Neural cell (in vitro differentiated cells): ENCODE results near the gene S100B. TPM values are rescaled to one million over a fixed set of nuclear protein-coding genes. Genes with fewer than 3 reads are reported as not detected.

Experiments
- H2AFZ ChIP-seq: fragments of 200-600, 300-800 bp; sonication (generic), shearing (Covaris generic); 2 replicates; pipeline ENCODE4 v1.6.0; 2014; ENCODE audit warnings: low read depth, mild to moderate bottlenecking, antibody characterized with exemption, low read length, moderate library complexity
- H3F3A ChIP-seq: fragments of 200-600 bp; shearing (Covaris generic); 2 replicates; pipeline ENCODE4 v1.6.1; 2016; ENCODE audit warnings: mild to moderate bottlenecking, moderate library complexity, mixed read lengths, antibody characterized with exemption, low read length; ENCODE audit not compliant: insufficient read depth, poor library complexity, severe bottlenecking
- H3K27ac ChIP-seq: fragments of 200-600, 300-800 bp; sonication (generic), shearing (Covaris generic); 2 replicates; pipeline ENCODE4 v1.5.1; 2014; ENCODE audit warnings: mild to moderate bottlenecking, low read length, moderate library complexity
- H3K27me3 ChIP-seq: fragments of 300-800, 200-600 bp; sonication (generic), shearing (Covaris generic); 2 replicates; pipeline ENCODE4 v1.6.0; 2014; ENCODE audit warnings: mild to moderate bottlenecking, low read depth, low read length, moderate library complexity; ENCODE audit not compliant: insufficient read depth
- H3K36me3 ChIP-seq: fragments of 300-800, 200-600 bp; sonication (generic), shearing (Covaris generic); 2 replicates; pipeline ENCODE4 v1.5.1; 2014; ENCODE audit warnings: mild to moderate bottlenecking, antibody characterized with exemption, low read length, moderate library complexity; ENCODE audit not compliant: insufficient read depth
- H3K4me2 ChIP-seq: fragments of 300-800, 200-600 bp; sonication (generic), shearing (Covaris generic); 2 replicates; pipeline ENCODE4 v1.6.0; 2014; ENCODE audit warnings: mild to moderate bottlenecking, low read length
- H3K4me3 ChIP-seq: fragments of 300-800, 200-600 bp; sonication (generic), shearing (Covaris generic); 2 replicates; pipeline ENCODE4 v1.5.1; 2014; ENCODE audit warnings: mild to moderate bottlenecking, low read length, moderate library complexity
- H3K79me2 ChIP-seq: fragments of 200-600 bp; shearing (Covaris generic); replicated peaks from 2 replicates; pipeline ENCODE4 v1.6.0; 2014; ENCODE audit warnings: mild to moderate bottlenecking, low read length, moderate library complexity; ENCODE audit not compliant: insufficient read depth
- H3K9ac ChIP-seq: fragments of 300-800, 200-600 bp; sonication (generic), shearing (Covaris generic); 2 replicates; pipeline ENCODE4 v1.6.1; 2016; ENCODE audit warnings: mild to moderate bottlenecking, low read length, mixed read lengths
- H3K9me2 ChIP-seq: fragments of 200-600 bp; shearing (Covaris generic); 2 replicates; pipeline ENCODE4 v1.6.1; 2016; ENCODE audit warnings: mild to moderate bottlenecking, low read length, mixed read lengths; ENCODE audit not compliant: insufficient read depth
- H3K9me3 ChIP-seq: fragments of 200-600, 300-800 bp; sonication (generic), shearing (Covaris generic); 2 replicates; pipeline ENCODE4 v1.6.1; 2016; ENCODE audit warnings: mild to moderate bottlenecking, mixed run types, low read length, moderate library complexity, mixed read lengths
- H4K20me1 ChIP-seq: fragments of 200-600 bp; shearing (Covaris generic); 2 replicates; pipeline ENCODE4 v1.6.1; 2016; ENCODE audit warnings: mild to moderate bottlenecking, mixed run types; ENCODE audit not compliant: insufficient read depth
- EP300 ChIP-seq: fragments of 450-650 bp; conservative IDR thresholded peaks from 2 replicates; pipeline ENCODE4 v1.6.1; 2014; ENCODE audit warnings: antibody characterized with exemption, mild to moderate bottlenecking, moderate library complexity; ENCODE audit not compliant: poor library complexity, severe bottlenecking
- EZH2 ChIP-seq: fragments of 200-600, 300-800 bp; shearing (Covaris generic), sonication (generic); IDR thresholded peaks from 2 replicates; pipeline ENCODE4 v1.6.1; 2014; ENCODE audit warnings: antibody characterized with exemption, low read length, borderline replicate concordance, mild to moderate bottlenecking; ENCODE audit not compliant: insufficient read depth, poor library complexity, severe bottlenecking
- MXI1 ChIP-seq: fragments of 450-650 bp; conservative IDR thresholded peaks from 2 replicates; pipeline ENCODE4 v1.6.1; 2014; ENCODE audit warnings: antibody characterized with exemption, mild to moderate bottlenecking; ENCODE audit not compliant: poor library complexity, severe bottlenecking
- POLR2AphosphoS5 ChIP-seq: IDR thresholded peaks from 2 replicates; pipeline ENCODE4 v1.6.1; 2012
- RAD21 ChIP-seq: fragments of 450-650 bp; conservative IDR thresholded peaks from 2 replicates; pipeline ENCODE4 v1.6.1; 2014; ENCODE audit warnings: antibody characterized with exemption, mild to moderate bottlenecking, moderate library complexity
- SMC3 ChIP-seq: fragments of 450-650 bp; conservative IDR thresholded peaks from 2 replicates; pipeline ENCODE4 v1.6.1; 2014; ENCODE audit warnings: antibody characterized with exemption, mild to moderate bottlenecking, moderate library complexity; ENCODE audit not compliant: poor library complexity
- TAF1 ChIP-seq: IDR thresholded peaks from 2 replicates; pipeline ENCODE4 v1.6.1; 2012; ENCODE audit warnings: low read depth
- polyA plus RNA-seq: library from polyadenylated mRNA; depleted of rRNA; stranded (reverse); fragments of >200 nt; gene quantifications from 2 replicates; pipeline ENCODE4 v1.2.3, GENCODE V29; 2014
- TF ChIP-seq, protein P1 (sequence below): IDR thresholded peaks from 2 replicates; pipeline ENCODE4 v1.6.1; 2012; ENCODE audit warnings: borderline replicate concordance
- TF ChIP-seq, protein P2 (sequence below): fragments of 450-650 bp; IDR thresholded peaks from 2 replicates; pipeline ENCODE4 v1.5.1; 2014; ENCODE audit warnings: antibody characterized with exemption, mild to moderate bottlenecking, moderate library complexity; ENCODE audit not compliant: poor library complexity, severe bottlenecking

S100B gene
- polyA plus RNA-seq, 1 donor from 2014 or later, result 1.4 TPM

DNA sequence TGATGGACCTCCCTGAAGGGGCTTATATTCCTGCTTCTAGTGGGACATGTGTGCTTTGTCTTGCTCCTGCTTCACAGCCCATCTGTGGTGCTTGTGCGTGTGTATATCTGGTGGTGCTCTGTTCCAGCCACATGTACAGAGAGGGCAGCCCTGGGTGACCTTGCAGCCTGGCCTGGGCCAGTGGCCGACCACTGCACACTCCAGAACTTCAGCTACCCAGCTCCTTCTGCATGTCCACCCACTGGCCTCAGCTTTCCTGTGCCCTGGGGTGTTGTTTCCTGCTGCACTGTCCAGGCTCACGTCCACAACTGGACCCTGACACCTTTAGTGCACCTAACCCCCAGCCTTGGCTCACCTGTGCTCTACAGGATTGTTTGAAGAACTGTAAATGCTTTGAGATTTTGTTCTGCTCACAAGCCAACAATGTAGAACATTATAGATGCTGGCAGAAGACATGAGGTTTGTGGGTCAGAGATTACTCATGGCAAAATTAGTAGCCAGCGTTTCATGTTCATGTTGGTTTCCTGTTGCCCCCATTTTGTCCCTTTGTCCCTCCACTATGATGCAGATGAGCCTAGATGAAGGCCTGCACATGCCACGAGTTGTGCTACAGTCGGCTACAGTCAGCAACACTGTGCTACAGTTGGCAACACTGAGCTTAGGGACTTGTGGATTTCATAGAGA is 5.3 kb upstream of the S100B start:
- no peak for TF ChIP-seq SMC3
- TF ChIP-seq, protein P1, sequence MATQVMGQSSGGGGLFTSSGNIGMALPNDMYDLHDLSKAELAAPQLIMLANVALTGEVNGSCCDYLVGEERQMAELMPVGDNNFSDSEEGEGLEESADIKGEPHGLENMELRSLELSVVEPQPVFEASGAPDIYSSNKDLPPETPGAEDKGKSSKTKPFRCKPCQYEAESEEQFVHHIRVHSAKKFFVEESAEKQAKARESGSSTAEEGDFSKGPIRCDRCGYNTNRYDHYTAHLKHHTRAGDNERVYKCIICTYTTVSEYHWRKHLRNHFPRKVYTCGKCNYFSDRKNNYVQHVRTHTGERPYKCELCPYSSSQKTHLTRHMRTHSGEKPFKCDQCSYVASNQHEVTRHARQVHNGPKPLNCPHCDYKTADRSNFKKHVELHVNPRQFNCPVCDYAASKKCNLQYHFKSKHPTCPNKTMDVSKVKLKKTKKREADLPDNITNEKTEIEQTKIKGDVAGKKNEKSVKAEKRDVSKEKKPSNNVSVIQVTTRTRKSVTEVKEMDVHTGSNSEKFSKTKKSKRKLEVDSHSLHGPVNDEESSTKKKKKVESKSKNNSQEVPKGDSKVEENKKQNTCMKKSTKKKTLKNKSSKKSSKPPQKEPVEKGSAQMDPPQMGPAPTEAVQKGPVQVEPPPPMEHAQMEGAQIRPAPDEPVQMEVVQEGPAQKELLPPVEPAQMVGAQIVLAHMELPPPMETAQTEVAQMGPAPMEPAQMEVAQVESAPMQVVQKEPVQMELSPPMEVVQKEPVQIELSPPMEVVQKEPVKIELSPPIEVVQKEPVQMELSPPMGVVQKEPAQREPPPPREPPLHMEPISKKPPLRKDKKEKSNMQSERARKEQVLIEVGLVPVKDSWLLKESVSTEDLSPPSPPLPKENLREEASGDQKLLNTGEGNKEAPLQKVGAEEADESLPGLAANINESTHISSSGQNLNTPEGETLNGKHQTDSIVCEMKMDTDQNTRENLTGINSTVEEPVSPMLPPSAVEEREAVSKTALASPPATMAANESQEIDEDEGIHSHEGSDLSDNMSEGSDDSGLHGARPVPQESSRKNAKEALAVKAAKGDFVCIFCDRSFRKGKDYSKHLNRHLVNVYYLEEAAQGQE, result no peak
- TF ChIP-seq POLR2AphosphoS5, result no peak
- no peak for TF ChIP-seq EZH2
- TF ChIP-seq MXI1, result no peak
- TF ChIP-seq, protein P2, sequence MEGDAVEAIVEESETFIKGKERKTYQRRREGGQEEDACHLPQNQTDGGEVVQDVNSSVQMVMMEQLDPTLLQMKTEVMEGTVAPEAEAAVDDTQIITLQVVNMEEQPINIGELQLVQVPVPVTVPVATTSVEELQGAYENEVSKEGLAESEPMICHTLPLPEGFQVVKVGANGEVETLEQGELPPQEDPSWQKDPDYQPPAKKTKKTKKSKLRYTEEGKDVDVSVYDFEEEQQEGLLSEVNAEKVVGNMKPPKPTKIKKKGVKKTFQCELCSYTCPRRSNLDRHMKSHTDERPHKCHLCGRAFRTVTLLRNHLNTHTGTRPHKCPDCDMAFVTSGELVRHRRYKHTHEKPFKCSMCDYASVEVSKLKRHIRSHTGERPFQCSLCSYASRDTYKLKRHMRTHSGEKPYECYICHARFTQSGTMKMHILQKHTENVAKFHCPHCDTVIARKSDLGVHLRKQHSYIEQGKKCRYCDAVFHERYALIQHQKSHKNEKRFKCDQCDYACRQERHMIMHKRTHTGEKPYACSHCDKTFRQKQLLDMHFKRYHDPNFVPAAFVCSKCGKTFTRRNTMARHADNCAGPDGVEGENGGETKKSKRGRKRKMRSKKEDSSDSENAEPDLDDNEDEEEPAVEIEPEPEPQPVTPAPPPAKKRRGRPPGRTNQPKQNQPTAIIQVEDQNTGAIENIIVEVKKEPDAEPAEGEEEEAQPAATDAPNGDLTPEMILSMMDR, result no peak
- Histone ChIP-seq H3K9me2 (no peaks in the 10 kb centered on the region), H3K9ac (no peak overlapping the region), H3K9me3 (no peaks in the 10 kb centered on the region), H4K20me1 (no peaks in the 10 kb centered on the region), H3F3A (no peaks in the 10 kb centered on the region), H2AFZ (no peak overlapping the region), H3K27me3 (no peaks in the 10 kb centered on the region), H3K36me3 (no peaks in the 10 kb centered on the region), H3K27ac (no peak overlapping the region), H3K79me2 (no peaks in the 10 kb centered on the region), H3K4me3 (no peak overlapping the region), H3K4me2 (no peak overlapping the region)

DNA sequence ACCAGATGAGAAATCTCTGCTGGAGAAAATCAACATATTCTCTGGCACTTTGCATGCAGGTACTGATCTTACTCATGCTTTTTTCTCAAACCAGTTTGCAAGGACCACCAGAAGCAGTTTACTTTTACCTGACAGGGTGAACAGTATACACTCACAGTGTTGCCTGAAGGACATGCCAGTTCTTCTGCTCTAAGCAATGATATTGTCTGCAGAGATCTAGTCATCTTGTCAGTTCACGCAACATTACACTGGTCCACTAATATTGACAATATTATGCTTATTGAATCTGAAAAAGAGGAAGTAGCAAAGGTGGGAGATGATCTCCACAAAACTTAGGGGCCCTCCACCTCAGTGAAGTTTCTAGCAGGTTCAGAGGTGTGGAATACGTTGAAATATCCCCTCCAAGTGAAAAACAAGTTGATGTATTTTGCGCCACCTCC is 3.8 kb upstream of the S100B start:
- TF ChIP-seq EZH2 (no peak), SMC3 (no peak), POLR2AphosphoS5 (no peak), MXI1 (no peak), TAF1 (no peak), RAD21 (no peak), EP300 (no peak)
- TF ChIP-seq, protein P1, result no peak
- TF ChIP-seq, protein P2, result no peak

More for the DNA sequence above, 3.8 kb upstream of the S100B start:
- H3K4me3 ChIP-seq, result no peak overlapping the region
- no peaks in the 10 kb centered on the region for H4K20me1 ChIP-seq
- no peaks in the 10 kb centered on the region for H3F3A ChIP-seq
- no peaks in the 10 kb centered on the region for H3K27me3 ChIP-seq
- no peak overlapping the region for H3K4me2 ChIP-seq
- no peak overlapping the region for H2AFZ ChIP-seq
- H3K9me2 ChIP-seq, result no peaks in the 10 kb centered on the region
- H3K36me3 ChIP-seq, result no peaks in the 10 kb centered on the region
- no peaks in the 10 kb centered on the region for H3K9me3 ChIP-seq
- H3K27ac ChIP-seq, result no peak overlapping the region
- no peaks in the 10 kb centered on the region for H3K79me2 ChIP-seq
- no peak overlapping the region for H3K9ac ChIP-seq
